ENCODE data around the gene KCNK3. TPM values are rescaled to one million over a fixed set of nuclear protein-coding genes. Genes with fewer than 3 reads are reported as not detected.
"Not testable (repeated sequence)": the region's sequence is repeated elsewhere in the genome, so short reads cannot be mapped to it uniquely, and the experiment has no call there.

The KCNK3 gene
- 0.04 TPM for polyA plus RNA-seq (2013, experiment 1 of 2; ENCODE audit: insufficient read length)
- polyA plus RNA-seq (2013, experiment 2 of 2; ENCODE audit: insufficient read length): 0.31 TPM

DNA sequence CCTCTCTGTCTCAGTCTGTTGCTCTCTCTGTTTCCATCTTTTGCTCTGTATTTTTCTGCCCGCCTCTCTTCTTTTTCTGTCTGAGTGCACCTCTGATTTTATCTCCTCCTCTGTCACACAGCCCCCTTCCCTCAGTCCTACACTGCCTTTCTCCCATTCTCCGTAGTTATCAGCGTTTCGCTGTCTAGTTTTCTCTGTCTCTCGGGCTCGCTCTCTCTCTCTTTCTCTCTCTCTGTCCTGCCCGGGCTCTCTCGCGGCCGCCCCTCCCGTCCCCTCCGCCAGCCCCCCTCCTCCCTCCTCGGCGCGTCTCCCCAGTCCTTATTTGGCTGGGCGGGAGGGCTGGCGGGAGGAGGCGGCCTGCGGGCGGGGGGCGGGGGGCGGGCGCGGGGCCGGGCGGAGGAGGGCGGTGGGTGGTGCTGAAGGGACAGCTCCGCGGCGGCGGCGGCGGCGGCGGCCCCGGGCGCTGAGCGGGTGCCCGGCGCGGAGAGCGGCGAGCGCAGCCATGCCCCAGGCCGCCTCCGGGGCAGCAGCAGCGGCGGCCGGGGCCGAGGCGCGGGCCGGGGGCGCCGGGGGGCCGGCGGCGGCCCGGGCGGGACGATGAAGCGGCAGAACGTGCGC lies at the start of gene KCNK3:
Gene KCNK3 (plus strand): TSS at position 444 of the 618 bp plus-strand sequence. CDS start 154 bp downstream, at position 598.
- DNase-seq: peak; percentile 66

DNA sequence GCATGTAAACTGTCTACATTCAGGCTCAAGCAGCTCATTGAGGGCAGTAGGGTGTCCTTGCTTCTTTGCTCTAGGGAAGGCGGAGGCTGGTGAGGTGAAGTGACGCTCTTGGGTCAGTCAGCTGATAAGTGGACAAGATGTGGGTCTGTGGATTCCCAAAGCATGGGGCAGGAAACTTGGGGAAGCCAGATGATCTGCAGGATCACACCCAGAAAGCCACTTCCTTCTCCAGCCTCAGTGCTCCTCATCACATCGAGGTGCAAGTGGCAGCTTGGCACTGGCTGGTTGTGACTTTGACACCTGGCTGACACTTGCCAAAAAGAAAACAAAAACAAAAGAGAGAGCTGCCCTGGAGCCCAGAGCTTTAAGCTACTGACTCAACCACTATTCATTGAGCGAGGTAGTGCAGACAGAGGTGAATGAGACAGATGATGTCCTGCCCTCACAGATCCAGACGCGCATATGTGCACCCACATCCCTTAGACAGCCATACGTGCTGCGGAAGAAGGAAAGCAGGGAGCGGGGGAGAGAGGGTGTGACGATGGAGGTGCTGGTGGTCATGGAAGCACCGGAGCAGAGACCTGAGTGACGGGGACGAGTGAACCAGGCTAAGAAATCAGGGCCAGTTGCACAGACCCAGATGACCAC lies 48.2 kb upstream of the KCNK3 start:
- no peak for DNase-seq

DNA sequence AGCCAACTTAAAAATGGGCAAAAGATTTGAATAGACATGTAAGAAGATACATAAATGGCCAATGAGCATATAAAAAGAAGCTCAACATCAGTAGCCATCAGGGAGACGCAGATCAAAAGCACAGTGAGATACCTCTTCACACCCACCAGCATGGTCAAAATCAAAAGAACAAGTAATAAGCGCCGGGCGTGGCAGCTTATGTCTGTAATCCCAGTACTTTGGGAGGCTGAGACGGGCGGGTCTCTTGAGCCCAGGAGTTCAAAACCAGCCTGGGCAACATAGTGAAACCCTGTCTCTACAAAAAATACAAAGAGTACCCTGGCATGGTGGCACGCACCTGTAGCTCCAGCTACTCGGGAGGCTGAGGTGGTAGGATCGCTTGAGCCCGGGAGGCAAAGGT lies 46.8 kb upstream of the KCNK3 start:
- no peak for DNase-seq

GRCh38 chr2:26646986-26647672 lies 45.4 kb upstream of the KCNK3 start:
- DNase-seq: no peak

DNA sequence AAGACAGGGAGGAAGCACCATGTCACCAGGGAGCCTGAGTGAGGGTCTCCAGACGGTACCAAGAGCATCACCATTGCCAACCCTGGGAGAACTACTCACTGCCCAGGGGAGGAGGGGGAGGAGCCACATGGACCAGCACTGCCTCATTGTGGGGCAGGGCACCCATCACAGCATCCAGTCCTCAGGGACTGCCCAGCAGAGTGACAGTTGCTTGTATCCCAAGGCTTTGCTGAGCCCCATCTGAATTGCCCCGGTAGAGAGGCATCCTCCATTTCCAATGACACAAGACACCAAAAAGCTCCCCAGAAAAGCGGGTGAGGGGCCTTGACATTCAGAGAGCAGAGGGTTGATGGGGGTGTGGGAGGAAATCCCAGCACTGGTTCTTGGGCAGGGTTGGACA lies 44.5 kb upstream of the KCNK3 start:
- DNase-seq: no peak

- DNase-seq: no peak
Observed at GRCh38 chr2:26648516-26648915, 44.0 kb upstream of the KCNK3 start.

- DNase-seq: no peak
Observed at GRCh38 chr2:26649322-26649721, 43.2 kb upstream of the KCNK3 start.

GRCh38 chr2:26649992-26650712 lies 42.4 kb upstream of the KCNK3 start:
- DNase-seq: no peak

GRCh38 chr2:26650713-26651469 lies 41.6 kb upstream of the KCNK3 start:
- DNase-seq: no peak

- DNase-seq: no peak
Observed at GRCh38 chr2:26651470-26651771, 41.1 kb upstream of the KCNK3 start.

DNA sequence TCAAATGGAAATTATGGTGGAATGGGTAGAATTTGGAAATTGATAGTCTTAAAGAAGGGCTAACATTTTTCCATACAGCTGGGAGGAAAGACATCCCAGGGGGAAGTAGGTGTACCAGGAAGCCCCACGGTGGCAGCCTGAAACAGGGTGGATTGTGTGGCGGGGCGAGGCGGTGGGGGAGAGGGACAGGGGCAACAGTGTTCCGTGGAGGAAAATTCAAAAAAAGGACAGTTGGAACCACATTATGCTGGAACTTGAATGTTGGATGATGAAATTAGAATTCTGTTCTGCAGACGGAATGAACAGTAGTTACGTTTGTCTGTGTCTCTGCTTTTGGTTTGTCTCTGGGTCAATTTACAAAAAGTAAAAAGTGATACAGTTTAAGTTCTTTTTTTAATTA lies 40.7 kb upstream of the KCNK3 start:
- DNase-seq: no peak

GRCh38 chr2:26652361-26653041 lies 40.0 kb upstream of the KCNK3 start:
- no peak for DNase-seq

DNA sequence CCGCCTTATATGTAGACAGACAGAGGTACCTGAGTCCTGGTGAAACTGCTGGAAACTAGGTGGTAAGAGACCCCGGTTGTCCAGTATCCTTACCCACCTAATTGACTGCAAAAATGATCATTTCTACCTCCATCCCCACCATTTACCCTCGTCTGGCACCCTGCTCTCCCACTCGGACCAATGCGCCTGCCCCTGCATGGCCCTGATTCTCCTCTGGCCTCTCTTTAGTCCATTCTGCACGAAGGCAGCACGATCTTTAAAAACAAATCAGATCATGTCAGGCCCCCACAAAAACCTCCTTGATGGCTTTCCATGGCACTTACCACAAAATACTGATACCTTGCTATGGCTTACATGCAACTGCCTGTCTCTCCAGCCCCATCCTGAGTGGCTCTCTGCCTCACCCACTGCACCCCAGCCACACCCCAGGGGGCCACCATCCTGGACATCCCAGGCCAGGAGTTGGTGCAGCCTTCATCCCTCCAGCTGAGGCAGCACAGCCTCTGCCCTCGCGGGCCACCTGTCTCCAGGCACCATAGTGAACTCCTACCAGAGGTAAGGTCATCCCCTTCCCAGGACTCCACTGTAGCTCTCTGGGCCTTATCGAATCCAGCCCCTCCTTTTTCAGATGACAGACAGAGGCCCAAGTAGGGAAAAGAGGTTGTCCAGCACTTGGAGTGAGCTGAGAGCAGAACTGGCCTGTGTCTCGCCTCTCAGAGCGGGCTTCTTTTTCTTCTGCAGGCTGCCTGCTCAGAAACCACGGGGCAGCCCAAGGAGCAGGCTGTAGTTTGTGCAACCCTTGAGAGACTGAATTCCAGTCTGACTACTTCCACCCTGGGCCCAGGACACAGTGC lies 39.1 kb upstream of the KCNK3 start:
- DNase-seq: no peak

DNA sequence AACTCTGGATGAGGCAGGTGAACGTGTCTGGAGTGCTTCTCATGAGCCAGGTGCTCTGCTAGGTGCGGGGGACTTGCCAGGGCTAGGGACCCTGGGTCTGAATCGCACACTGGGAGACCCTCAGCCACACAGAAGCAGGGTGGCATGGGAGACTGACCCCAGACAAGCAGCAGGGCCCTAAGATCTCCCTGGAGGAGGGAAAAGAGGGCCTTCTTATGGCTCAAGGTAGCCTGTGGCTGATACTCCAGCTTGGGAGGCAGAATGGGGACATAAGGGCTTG lies 38.5 kb upstream of the KCNK3 start:
- no peak for DNase-seq

DNA sequence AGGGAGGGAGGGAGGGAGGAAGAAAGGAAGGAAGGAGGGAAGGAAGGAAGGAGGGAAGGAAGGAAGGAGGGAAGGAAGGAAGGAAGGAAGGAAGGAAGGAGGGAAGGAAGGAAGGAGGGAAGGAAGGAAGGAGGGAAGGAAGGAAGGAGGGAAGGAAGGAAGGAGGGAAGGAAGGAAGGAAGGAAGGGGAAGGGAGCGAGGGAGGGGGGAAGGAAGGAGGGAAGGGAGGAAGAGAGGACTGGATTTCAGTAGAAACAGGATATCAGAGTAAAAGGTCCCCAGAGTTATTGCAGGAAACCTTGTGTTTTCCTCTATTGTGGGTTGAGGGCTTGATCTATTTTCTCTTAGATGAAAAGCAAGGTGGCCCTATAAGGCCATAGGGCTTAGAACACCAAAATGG lies 37.4 kb upstream of the KCNK3 start:
- DNase-seq: not testable (repeated sequence)

- DNase-seq: no peak
Observed at GRCh38 chr2:26655611-26656195, 36.8 kb upstream of the KCNK3 start.

DNA sequence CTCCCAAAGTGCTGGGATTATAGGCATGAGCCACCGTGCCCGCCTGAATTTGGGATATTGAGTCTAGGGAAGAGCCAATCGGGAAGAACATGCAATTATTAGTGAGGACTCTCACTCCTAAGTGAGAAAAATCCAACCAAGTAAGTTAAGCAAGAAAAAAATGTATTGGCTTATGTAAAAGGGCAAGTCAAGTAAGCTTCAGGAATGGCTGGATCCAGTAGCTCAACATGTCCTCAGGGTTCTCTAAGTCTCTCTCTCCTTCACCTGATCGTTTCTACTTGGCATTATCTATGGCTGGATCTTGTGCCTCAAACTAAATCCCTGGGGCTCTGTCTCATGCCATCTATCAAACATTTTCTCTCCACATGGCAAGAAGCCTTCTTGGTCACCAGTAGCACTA lies 35.3 kb upstream of the KCNK3 start:
- no peak for DNase-seq

DNA sequence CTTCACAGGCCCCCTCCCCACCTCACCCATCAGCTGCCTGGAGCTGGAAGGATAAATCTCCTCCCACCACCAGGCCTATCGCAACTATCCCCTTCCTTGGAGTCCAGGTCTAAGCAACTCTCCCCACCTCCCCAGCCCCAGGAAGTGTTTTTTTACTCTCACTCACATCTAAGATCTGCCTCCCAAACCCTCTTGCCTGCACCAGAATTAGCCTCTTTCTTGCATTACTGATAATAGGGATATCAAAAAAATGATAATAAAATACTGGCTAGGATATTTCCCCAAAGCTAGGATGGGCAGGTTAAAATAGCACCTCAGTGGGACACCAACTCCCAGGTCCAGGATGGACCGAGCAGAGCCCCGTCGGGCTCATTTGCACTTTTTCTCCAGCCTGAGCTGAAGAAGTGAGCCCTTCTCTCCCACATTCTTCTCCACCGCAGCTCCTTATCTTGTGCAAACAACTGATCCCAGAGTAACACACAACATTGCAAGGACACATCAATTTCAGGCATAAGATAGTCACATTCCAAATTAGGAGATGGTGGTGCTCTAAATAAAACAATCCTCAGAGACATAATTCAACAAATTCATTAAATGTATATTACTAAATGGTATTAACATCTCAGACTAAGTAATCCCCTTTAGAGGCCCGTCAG lies 33.7 kb upstream of the KCNK3 start:
- no peak for DNase-seq

DNA sequence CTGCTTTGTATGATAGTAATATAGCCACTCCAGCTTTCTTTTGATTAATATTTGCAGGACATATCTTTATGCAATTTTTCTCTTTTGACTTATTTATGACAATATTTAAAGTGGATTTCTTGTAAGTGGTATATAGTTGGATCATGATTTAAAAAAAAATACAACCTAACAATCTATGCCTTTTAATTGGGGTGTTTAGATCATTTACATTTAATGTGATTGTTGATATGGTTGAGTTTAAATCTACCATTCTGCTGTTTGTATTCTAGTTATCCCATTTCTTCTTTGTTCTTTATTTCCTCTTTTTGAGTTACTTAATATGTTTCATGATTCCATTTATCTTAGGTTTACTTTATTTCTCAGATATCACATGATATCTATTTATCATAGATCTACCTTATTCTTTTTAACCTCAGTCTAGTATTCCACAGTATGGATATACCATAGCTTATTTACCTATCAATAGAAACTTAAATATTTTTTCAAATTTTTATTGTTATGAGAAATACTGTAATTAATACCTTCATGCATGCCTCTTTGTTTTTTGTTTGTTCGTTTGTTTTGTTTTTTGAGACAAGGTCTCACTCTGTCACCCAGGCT lies 32.1 kb upstream of the KCNK3 start:
- DNase-seq: no peak

- DNase-seq: not testable (repeated sequence)
Observed at GRCh38 chr2:26665296-26665695, 27.2 kb upstream of the KCNK3 start.

Data from fibroblast of skin of back (primary cell).